Fibroblast of skin of right biceps (primary cell): Measurements from ENCODE around the gene SPTB.

ENCODE experiments used
- DNase-seq: peaks from one replicate; pipeline ENCODE4 v3.0.0-alpha.2; 2013

SPTB gene

GRCh38 chr14:64880221-64881121, 764 bp upstream of the SPTB start:
- no peak for DNase-seq

GRCh38 chr14:64878837-64879634, 671 bp downstream of the SPTB start:
- no peak for DNase-seq

GRCh38 chr14:64877846-64878245, 1.9 kb downstream of the SPTB start:
- DNase-seq, result no peak

GRCh38 chr14:64875350-64875749, 4.4 kb downstream of the SPTB start:
- DNase-seq, result no peak

GRCh38 chr14:64873506-64874219, 6.0 kb downstream of the SPTB start:
- peak; percentile 7 for DNase-seq

GRCh38 chr14:64871344-64871743, 8.4 kb downstream of the SPTB start:
- DNase-seq, result no peak

- no peak for DNase-seq
Measured at GRCh38 chr14:64870160-64870559, 9.5 kb downstream of the SPTB start.

GRCh38 chr14:64868841-64869240, 10.9 kb downstream of the SPTB start:
- DNase-seq, result no peak

GRCh38 chr14:64868379-64868778, 11.3 kb downstream of the SPTB start:
- DNase-seq, result no peak

- no peak for DNase-seq
Measured at GRCh38 chr14:64867182-64867581, 12.5 kb downstream of the SPTB start.

- DNase-seq, result no peak
Measured at GRCh38 chr14:64865992-64866391, 13.7 kb downstream of the SPTB start.

GRCh38 chr14:64865109-64865508, 14.6 kb downstream of the SPTB start:
- DNase-seq, result no peak

GRCh38 chr14:64864258-64864657, 15.4 kb downstream of the SPTB start:
- no peak for DNase-seq

- DNase-seq, result no peak
Measured at GRCh38 chr14:64861916-64862315, 17.8 kb downstream of the SPTB start.

GRCh38 chr14:64860039-64860438, 19.7 kb downstream of the SPTB start:
- DNase-seq, result no peak

- DNase-seq, result no peak
Measured at GRCh38 chr14:64857979-64858744, 21.5 kb downstream of the SPTB start.

- no peak for DNase-seq
Measured at GRCh38 chr14:64856529-64857445, 22.9 kb downstream of the SPTB start.

- no peak for DNase-seq
Measured at GRCh38 chr14:64855721-64856528, 23.8 kb downstream of the SPTB start.

GRCh38 chr14:64850369-64851137, 29.2 kb downstream of the SPTB start:
- no peak for DNase-seq

GRCh38 chr14:64849940-64850339, 29.8 kb downstream of the SPTB start:
- no peak for DNase-seq
